Limb (tissue), 2 donors: ENCODE measurements around the gene SLX4IP.
A peak's percentile ranks its signal among the peaks of the same experiment; 100 is the strongest.

ENCODE experiments used
- DNase-seq, 2 donors: peaks; one replicate each; pipeline ENCODE4 v3.0.0-alpha.2; 2016; ENCODE audit errors: extremely low spot score in 2 of 2

SLX4IP gene

DNA sequence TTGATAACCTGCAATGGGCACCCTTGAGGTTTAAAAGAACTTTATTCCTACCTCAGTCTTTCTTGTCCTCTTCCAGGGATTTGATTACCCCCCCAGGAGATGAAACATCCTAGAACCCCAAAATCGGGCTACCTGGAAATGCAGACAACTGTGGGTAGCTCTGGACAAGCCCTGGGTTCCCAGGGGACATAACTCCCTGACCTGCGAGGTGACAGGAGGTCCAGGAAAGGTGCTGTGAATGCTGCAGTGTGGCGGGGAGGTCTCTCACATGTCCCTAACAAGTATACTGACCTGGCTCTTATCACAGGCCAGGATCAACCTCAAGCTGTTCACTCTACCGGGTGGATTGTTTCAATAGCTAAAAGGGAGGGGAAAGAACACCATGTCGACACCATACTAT is 227.0 kb downstream of the SLX4IP start:
- DNase-seq: no peak

DNA sequence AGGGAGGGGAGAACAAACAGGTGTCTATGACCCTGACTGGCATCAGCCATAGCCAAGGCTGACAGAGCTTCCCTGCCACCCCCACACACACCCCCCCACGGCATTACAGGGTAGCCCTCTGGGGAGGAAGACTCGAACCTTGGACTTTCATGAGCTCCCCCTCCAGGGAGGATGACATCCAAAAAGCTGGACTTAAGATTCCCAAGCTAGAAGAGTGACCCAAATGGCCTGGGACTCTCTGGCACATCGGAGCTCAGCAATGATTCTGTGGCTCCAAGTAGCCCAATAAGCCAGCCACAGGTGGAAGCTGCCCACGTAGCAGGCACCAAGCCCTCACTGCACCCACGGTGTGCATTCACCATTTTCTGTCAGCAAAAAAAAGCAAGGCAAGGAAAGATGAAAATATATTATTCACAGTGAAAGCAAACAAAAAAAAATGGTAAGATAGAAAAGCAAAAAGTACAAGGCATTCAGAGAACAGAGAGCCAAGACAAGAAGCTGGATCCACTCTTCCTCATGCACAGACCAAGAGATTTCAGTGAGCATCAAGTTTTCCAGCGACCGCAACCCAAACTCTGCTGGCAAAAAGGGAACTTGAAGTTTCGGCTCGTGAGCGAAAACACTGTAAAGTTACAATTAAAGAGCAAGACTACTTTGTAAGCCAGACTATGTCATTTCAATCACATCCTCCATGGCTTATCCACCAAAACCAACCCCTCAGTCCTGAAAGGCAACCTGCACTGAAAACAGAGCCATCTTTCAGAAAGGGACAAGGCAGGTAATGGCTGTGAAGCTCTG is 227.8 kb downstream of the SLX4IP start:
- no peak for DNase-seq

DNA sequence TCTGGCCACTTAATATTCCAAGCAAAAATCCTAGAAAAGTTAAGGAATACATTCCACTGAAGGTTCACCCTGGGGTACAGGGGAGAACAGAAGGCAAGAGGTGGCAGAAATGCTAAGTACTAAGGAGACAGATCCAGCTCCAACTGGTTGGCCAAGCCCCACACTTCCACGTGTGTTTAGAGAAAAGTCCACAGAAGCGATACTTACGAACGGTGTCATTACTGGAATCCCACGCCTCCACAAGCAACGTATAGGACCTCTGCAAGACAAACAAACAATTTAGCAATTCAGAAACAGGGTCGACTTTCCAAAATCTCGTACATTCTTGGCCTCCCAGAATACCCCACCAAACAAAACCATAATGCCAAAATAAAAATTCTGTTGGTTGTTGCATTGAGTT is 228.7 kb downstream of the SLX4IP start:
- no peak for DNase-seq

DNA sequence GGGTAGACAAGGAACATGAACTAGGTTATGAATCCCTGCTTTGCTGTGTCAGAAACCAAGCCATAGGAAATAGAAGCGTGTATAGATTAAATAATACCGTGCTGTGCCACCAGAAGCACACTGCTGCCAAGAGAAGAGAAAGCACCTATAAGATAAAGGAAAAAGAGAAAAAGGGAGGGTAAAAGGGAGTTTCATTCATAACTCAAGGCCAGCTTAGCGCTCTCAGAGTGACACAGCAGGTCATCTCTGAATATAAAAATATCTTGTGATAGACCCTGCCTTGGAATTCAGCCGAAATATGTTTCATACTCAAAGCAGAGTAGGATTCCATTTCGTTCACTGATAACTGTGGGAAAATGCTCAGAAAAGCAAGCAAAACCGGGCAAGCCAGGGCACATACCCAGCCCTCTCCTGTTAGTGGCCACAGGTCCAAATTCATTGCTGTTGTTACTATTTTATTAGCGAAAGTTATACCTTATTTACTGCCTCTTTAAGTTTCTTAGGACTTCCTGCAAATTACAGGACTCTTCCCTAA is 230.0 kb downstream of the SLX4IP start:
- DNase-seq: no peak

DNA sequence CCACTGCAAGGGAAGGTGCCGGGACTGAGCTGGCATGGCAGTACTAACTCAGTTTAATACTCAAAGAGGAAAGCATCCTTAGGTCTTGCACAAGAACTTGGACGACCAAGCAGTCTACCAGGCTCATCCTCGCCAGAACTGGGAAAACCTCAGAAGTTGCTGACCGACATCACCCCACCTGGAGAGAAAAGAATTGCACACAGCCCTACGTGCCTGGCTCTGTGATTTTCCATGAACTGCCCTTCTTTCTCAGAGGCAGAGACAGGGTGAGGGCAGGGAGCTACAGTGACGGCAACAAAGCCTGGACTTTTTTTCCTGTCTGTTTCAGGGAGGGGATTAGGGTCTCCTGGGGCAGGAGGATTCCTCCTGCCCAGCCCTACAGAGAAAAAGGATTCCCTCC is 230.7 kb downstream of the SLX4IP start:
- no peak for DNase-seq

DNA sequence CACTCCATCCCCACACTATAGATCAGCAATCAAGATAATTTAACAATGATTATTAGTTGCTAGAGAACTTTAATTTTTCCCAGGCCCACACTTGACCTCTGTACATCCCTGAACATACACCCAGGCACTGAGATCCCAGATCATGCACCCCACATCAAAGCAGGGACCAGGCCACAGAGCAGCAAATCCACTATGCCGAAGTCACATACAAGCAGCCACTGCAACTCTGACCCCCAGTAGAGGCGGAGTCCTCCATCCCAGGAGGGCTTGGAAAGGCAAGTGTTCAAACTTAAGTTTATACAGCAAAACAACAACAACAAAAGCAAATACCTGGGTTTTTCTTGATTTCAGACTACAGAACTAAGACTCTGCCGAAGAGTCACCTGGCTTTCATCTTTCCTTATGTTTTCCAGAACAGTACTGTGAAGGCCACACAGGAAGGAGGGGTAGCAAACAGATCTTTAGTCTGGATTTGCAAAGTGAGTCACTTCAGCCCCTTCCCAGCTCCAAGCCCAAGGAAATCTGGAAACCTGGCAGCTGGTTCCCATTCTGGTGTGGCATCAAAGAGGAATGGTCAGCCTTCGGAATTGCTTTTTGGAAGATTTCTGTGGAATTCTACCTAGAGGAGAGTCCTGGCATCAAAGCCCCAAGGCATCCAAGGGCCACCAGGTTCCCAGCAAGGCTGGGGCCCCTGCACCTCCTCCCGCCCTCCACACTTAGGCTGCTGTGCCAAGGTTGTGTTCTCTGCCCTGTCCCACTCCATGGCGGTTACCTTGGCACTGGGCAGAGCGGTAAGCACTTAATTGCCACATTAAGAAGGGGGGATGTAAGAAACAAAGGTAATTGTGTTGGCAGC is 231.3 kb downstream of the SLX4IP start:
- DNase-seq: no peak

DNA sequence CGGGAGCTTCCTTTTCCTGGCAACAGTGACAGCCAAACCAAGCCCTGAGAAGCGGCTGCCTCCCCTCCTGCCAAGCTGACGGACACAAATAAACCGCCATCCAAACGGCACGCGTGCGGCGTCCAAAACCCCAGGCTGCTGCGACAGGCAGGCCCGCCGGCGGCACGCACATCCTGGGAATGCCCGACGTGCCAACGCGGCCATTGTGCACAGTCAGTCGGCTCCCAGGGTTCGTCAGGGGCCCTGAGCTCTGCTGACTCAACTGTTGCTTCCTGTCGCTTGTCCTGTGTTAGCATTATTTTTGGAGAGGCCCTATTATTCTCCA is 231.9 kb downstream of the SLX4IP start:
- DNase-seq: no peak

DNA sequence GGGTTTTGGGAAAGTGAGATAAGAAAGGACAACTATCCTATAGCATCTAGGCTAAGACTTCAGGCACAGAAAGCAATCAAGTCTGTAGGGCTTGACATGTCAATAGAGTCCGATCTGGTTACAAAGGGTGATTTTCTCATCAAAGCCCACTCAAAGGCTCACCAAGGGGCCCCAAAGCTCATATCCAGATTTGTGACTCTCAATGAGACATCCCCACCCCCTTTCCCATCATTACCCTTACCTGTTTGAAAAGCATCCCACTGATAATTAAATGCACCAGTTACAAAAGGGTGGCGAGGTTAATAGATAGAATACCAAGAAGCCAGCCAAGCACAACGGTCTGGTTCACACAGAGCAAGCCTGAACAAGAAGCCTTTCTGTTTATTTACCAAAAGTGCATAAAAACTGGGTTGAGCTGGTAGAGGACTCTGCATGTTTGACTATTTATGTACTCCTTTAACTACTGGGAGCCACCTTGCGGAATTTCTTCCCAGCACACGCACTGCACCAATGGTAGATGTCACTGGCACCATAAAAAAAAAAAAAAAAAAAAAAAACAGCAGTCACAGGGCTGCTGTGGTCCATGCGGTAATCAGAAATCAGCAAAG is 232.6 kb downstream of the SLX4IP start:
- DNase-seq: no peak

DNA sequence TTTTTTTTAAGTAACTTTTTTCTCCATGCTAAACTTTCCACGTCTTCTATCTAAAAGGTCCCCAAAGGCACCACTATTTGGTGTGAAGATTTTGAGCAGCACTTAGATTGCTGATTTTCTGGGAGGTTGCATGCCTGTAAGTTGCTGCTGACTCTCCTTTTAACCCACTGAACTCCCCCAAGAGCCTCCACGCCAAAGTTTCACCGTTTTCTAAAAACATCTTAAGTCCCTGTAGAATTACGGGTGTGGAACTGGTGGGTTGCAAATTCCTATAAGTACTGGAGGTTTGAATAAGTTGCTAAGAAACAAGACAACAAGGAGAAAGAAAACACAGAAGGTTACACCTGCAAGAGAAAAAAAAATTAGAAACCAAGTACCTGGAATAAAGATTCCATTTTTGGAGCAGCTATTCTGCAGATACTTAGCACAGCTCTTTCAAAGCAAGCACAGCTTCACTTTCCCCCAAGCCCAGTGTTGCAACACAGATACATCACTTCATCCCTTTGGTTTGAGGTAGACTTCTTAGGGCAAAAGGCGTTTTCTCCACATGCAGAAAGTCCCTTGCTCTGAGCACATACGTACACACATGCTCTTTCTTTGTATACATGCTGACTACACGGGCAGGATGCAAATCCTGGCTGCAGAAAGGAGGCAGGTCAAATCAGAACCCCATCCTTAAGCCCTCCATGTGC is 233.7 kb downstream of the SLX4IP start:
- no peak for DNase-seq

DNA sequence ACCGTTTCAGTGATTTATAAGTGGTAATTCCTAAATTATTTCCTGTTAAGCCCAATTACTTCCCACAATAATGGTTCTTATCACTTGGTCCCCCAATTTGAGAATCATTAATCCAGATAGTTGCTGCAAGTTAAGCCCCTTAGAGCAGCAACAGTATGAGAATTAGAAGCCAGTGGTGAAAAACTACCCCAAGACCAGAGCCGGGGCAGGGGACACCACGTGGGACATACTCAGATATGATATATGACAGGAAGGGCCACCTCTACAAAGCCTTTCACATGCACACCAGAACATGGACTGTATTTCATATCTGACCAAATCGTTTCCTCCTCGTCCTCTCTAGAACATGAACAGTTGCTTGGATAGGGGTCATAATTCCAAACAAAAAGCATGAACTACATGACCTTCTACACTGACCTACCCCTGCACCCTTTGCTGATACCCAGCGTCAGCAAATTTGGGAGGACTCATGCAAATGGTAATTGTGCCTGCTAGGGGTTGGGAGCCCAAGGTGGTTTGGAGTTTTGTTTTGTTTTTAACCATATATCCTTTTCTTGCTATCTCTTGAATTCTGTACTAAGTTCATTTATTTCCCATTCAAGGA is 234.8 kb downstream of the SLX4IP start:
- no peak for DNase-seq

DNA sequence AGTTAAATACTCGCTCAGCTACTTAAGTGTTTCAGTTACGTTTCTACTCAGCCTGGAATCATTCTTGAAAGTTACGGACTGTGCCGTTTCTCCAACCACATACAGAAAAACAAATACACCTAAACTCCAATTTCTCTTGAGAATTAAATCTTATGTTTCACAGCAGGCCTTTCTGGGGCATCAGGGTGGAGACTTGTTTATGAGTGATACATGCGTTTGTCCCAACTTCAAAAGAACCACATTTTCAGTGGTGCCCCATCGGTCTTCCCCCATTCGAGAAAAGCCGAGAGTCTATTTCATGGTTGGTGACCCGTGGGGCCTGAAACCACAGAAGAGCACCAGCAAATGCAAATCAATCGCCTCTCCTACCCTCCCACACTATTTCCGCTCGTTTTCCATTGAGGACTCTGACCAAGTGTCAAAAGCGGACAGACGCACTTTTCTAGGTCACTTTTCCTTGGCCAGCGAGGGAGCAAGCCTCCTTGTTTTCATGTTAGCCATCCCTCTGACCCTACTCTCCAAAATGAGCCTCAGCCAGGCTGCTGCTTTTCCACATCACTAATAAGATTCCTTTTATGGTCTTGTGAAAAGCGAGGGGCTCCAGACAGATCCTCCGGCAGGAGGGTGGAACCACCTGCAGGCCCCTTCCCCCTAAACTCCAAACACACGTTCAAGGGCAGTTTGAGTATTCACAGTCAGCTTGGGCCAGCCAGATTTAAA is 235.6 kb downstream of the SLX4IP start:
- DNase-seq: no peak

DNA sequence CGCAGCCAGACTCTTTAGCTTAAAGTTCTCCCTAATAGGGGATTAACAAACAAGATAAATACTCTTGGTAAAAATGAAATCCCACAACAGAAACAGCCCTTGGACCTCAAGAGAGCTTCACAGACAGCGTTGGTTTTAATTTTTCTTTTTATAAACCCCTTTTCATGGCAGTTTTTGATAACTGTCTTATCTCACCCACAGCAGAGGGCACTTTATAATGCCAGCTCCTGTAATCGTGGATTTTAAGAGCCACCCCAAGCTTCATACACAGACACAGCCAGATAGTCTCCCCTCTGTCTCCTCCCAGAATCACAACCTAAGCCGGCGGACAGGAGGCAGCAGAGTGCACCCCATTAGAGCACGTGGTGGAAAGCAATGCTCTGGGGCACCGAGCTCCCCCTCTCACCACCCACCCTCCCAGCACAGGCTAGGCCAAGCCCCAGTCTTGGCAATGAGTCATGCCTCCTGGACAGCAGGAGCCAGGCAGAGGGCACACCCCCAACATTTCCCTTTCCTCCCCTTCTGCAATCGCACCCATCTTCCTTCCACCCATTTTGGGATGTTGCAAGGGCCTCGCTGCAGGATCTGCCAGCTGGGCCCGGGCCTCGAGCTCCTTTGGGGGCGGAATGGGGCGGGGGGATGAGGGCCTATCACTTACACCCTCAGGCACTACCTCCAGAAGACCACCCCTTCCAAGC is 236.3 kb downstream of the SLX4IP start:
- DNase-seq: peak in 1 of 2 donors; percentile 74

DNA sequence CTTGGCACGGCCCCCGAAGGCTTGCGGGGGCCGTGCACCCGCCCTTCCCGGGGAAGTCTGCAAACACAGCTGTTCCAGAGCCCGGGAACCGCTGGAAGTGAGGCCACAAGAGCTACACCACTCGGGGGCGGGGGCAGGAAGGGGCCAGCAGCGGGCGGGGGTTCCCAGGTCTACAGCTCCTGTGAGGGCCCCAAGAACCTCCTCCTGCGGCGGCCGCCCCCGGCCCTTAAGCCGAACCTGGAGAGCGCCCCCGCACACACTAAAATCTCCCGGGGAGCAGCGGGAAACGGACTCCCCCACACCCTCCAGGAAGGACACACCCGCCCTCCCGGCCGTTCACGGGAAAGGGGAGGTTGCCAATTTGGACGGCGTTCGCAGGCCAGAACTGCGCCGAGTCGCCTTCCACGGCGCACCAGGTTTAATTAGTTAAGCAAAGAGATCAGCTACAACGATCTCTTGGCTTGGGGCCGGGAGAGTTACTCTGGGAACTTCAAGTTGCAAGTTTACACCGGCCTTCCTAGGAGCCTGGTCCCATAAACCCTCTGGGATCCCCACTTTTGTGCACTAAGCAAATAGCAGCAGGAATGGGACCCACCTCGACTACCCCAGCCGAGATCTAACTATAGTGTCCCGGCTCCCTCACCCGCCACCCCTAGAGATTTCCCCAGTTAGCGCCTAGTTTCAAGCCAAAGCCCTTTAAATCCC is 237.0 kb downstream of the SLX4IP start:
- DNase-seq: peak; percentile 52 to 83

DNA sequence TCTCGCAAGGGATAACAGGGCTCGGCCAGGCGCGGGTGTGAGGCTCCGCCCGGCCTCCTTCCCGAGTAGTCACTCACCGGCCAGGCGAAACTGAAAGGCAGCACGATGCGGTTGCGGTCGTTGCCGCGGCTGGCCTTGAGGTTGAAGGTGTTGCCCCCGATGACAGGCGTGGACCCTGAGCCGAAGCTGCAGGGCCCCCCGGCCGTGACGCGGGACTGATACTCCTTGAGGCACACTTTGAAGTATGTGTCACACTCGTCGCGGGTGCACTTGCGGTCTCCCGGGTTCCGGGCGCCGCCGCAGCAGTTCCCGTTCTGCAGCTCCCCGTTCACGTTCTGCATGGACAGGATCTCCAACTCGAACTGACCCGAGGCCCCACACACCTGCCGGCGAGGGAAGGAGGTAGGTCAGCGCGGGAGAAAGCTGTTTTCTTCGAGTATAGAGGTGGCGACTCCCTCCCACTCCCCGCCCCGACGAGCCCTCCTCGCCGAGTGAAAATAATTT is 237.6 kb downstream of the SLX4IP start:
- peak in 1 of 2 donors; percentile 69 for DNase-seq

DNA sequence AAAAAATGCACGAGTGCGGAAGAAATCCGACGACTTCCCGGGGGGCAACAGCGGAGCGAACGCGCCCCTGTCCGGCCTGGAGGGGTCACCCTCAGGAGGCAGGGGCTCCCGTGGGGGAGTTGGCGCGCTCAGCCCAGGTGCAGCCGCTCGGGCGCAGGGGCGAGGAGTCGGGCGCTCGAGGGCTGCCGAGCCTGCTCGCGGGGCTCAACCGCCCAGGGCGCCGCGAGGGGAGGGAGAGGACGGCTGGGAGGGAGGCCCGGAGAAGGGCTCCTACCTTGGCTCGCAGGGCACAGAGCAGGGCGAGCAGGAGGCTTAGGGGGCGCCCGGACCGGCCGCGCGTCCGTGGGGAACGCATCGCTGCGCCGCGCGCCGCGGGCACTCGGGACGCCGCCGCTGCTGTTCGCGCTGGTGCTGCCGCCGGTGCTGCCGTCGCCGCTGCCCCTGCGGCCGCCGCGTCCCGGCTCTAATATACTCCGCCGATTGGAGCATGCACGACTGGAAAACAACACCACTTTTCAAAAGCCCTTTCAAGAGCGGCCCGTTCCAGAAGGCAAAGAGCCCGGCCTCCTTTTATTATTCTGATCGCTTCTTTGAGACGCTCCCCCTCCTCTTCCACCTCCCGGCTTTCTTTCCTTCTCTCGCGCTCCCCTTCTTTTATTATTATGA is 238.2 kb downstream of the SLX4IP start:
- peak in 1 of 2 donors; percentile 74 for DNase-seq

DNA sequence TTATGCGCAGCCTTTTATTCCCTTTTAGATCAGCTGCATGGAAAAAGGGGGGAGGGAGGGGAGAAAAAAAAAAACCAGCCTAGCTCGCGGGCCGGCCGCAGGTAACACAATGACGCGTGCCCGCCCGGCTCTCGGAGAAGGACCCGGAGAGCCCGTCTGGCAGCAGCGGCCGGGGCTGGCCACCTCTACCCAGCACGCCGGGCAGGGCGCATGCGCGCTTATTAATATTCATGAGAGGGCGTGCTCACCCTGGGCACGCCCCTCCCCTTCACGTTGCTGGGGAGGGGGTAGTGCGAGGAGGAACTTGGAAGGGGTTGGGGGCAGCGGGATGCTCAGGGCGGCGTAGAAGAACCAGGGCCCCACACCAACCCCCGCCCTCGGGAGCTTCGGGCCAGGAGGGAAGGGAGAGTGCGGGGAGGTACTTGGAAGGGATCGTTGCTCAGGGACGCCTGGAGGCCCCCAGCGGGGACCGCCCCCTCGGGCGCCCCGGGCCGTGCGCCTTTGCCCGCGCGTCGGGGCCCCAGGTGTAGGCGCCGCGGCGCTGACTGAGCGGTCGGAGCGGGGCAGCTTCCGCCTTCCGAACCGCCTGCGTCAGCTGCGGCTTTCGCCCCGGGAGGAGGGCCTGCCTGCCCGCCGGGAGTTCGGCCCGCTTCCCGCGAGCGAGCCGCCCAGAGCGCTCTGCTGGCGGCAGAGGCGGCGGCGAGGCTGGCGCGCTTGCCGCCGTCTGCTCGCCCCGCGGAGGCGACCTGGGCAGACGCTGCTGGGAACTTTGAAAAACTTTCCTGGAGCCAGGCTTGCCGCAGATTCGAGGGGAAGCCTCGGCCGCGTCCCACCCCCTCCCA is 239.0 kb downstream of the SLX4IP start, which contains the start of gene JAG1:
Gene JAG1 (minus strand): TSS at position 158 of the 842 bp plus-strand sequence. CDS start 469 bp downstream, outside the sequence.
- DNase-seq: peak; percentile 94 to 97

DNA sequence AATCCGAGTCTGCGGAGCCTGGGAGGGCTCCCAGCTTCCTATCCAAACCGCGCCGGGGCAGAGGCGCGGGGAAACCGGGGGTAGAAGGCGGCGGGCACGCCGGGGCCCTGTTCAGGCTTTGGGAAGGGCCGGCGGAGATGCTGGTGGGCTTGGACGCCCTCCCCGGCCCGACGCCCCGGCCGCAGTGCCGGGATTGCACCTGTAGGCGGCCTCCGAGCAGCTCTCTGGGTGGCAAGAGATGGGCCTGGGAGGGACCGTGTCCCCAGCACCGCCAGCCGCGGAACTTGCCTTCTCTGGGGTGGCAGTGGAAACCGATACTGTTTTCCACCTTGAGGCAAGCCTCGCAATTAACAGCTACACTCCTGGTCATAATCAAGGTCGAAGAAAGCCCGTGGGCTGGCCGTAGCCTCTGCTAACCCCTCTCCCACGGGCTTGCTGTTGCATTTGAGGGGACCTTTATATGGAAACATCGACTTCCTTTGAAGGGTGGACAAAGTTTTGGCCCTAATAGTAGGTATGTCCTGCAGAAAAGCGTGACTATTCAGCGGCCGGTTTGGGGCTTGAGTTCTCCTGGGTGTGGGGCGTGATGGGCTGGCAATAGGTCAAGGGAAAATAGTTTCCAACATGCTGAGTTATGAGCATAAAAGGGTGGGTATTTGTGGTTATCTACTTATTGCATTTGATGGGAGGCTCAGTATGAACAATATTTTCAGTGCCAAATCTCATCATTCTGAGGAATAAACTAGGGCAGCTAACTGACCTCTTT is 239.8 kb downstream of the SLX4IP start:
- peak; percentile 64 to 88 for DNase-seq
